ENCODE measurements around the gene ANO10.

- TF ChIP-seq CTCF (IDR thresholded peaks at IDR 0.05) = no peak
- TF ChIP-seq POLR2AphosphoS5 (IDR thresholded peaks at IDR 0.05) = no peak
- no peak for TF ChIP-seq POLR2A (IDR thresholded peaks at IDR 0.05)
- no peak for TF ChIP-seq EP300 (IDR thresholded peaks at IDR 0.05)
Measured at GRCh38 chr3:43349716-43350115, 272.1 kb downstream of the ANO10 start.

Data from suprapubic skin (tissue), 4 donors.